ENCODE data around the gene NANOS2.

GRCh38 chr19:45958320-45958719 is 43.7 kb upstream of the NANOS2 start:
- no peak for TF ChIP-seq CTCF (conservative IDR thresholded peaks at IDR 0.05; ENCODE audit: low read depth, low read length)
- no peak for TF ChIP-seq EZH2 (IDR thresholded peaks at IDR 0.05; ENCODE audit: borderline replicate concordance, low read depth, low read length, poor library complexity, severe bottlenecking)

Measured in A673 (cell line).